IMR-90 (cell line): Measurements from ENCODE around the gene TEX13D.

Source experiments
- MAFK ChIP-seq: IDR thresholded peaks from 2 replicates; pipeline ENCODE4 v1.6.1; 2012; ENCODE audit warnings: low read depth, low read length, improper control_type of control experiment
- RAD21 ChIP-seq: IDR thresholded peaks from 2 replicates; pipeline ENCODE4 v1.6.1; 2012; ENCODE audit warnings: low read length, improper control_type of control experiment
- TF ChIP-seq, protein P1 (sequence below): fragments of 150-350 bp; IDR thresholded peaks from 2 replicates; pipeline ENCODE4 v1.6.1; 2017; ENCODE audit warnings: mild to moderate bottlenecking, antibody characterized with exemption, low read length, low read depth
- TF ChIP-seq, protein P2 (sequence below): conservative IDR thresholded peaks from 2 replicates; pipeline ENCODE4 v1.5.1; 2012; ENCODE audit warnings: mild to moderate bottlenecking, low read depth, low read length, improper control_type of control experiment

DNA sequence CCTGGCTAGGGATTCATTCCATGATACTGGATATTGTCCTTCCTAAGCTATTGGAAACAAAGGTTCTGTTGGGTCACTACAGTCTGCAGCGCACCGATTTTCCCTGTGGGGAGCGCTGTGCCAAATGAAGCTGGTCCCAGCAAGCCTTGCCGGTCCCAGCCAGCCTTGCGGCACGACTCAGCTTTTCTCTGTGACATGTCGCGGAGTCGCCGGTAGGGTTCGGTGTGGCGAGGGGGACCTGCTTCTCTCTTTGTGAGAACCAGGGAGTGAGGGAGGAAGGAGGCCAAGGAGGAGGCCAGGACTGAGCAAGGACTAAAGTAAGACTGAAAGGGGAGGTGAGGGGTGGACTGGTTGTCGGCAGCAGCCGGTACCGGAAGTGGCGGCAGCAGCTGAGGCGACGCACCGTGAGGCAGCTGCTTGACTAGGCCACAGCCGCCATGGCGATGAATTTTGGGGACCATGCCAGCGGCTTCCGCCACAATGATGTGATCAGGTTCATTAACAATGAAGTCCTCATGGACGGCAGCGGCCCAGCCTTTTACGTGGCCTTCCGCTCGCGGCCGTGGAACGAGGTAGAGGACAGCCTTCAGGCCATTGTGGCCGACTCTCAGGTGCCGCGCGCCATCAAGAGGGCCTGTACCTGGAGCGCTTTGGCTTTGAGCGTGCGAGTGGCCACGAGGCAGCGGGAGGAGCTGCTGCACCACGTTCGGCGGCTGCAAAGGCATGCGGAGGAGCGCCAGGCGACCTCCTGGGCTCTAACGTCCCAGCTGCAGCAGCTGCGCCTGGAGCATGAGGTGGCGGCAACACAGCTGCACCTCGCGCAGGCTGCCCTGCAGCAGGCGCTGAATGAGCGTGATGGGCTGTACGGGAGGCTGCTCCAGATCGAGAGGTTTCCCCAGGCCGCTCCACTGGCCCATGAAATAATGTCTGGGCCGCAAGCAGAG is at the start of gene TEX13D:
- TF ChIP-seq, protein P1, sequence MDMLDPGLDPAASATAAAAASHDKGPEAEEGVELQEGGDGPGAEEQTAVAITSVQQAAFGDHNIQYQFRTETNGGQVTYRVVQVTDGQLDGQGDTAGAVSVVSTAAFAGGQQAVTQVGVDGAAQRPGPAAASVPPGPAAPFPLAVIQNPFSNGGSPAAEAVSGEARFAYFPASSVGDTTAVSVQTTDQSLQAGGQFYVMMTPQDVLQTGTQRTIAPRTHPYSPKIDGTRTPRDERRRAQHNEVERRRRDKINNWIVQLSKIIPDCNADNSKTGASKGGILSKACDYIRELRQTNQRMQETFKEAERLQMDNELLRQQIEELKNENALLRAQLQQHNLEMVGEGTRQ: no peak
- TF ChIP-seq, protein P2, sequence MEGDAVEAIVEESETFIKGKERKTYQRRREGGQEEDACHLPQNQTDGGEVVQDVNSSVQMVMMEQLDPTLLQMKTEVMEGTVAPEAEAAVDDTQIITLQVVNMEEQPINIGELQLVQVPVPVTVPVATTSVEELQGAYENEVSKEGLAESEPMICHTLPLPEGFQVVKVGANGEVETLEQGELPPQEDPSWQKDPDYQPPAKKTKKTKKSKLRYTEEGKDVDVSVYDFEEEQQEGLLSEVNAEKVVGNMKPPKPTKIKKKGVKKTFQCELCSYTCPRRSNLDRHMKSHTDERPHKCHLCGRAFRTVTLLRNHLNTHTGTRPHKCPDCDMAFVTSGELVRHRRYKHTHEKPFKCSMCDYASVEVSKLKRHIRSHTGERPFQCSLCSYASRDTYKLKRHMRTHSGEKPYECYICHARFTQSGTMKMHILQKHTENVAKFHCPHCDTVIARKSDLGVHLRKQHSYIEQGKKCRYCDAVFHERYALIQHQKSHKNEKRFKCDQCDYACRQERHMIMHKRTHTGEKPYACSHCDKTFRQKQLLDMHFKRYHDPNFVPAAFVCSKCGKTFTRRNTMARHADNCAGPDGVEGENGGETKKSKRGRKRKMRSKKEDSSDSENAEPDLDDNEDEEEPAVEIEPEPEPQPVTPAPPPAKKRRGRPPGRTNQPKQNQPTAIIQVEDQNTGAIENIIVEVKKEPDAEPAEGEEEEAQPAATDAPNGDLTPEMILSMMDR: no peak
- TF ChIP-seq RAD21 (no peak), MAFK (no peak)
